ENCODE measurements around the gene ATP1B3. TPM values are rescaled to one million over a fixed set of nuclear protein-coding genes. Genes with fewer than 3 reads are reported as not detected.

The ATP1B3 gene
- total and polyA plus RNA-seq, 9 of the 15 experiments (the other 6 are each of a cell fraction or from before 2014, with no cell fraction given) = 48.3 to 202 (median 123) TPM

GRCh38 chr3:141862279-141862816, 14.1 kb upstream of the ATP1B3 start:
- ATAC-seq (peak; percentile 19; the same call in 2 of the 3 replicates), DNase-seq (ENCODE audit: extremely low read depth in 1 of 4, low spot score in 3 of 4) (no peak), FAIRE-seq (no peak)
- H3K4me2 ChIP-seq (ENCODE audit: insufficient read depth, low read length) = no peak overlapping the region
- H2AFZ ChIP-seq (ENCODE audit: low read depth, low read length) = no peak overlapping the region
- ChIA-PET CTCF (ENCODE audit: low intra/inter-chr PET ratio) (no interaction called here), POLR2A (interaction anchor here (0.9 to 2.5 kb wide), 5 partner anchors 13 to 41 kb away, joined by 3 to 11 read pairs (median 3); no protein-coding TSS in a partner anchor)
- intact Hi-C loops (cut with micrococcal nuclease) = no loop called here
- H3K79me2 ChIP-seq (ENCODE audit: control insufficient read depth, insufficient read depth, low read length) = no peaks in the 10 kb centered on the region
- no peak overlapping the region for H3K4me3 ChIP-seq
- no peak overlapping the region for H3K9ac ChIP-seq (ENCODE audit: insufficient read depth in 1 of 2, low read depth in 2 of 2, low read length in 2 of 2)
- no TSS peak for BruUV-seq (replicated peaks)
- no peaks in the 10 kb centered on the region for H3K9me1 ChIP-seq (ENCODE audit: control insufficient read depth, insufficient read depth, low read length)
- no peaks in the 10 kb centered on the region for H3K27me3 ChIP-seq (ENCODE audit: control insufficient read depth in 2 of 2, insufficient read depth in 2 of 2, low read length in 2 of 2)
- 45% methylated on average over 3 of the region's 3 CpGs for WGBS (ENCODE audit: insufficient coverage, low coverage, missing lambda C conversion rate)
- H3K36me3 ChIP-seq (ENCODE audit: control insufficient read depth, insufficient read depth, low read length) = no peaks in the 10 kb centered on the region
- H3K9me3 ChIP-seq (replicated peaks; ENCODE audit: control insufficient read depth, insufficient read depth, low read depth, low read length) = no peaks in the 10 kb centered on the region
- H4K20me1 ChIP-seq (replicated peaks; ENCODE audit: control insufficient read depth, insufficient read depth, low read length) = no peaks in the 10 kb centered on the region
- H3K27ac ChIP-seq (ENCODE audit: extremely low read depth, low read depth, low read length) = no peak overlapping the region
- peaks cover 0 to 35% of the 10 kb centered on the region in 2 experiments; a peak in 4 of 5 replicates for H3K4me1 ChIP-seq (replicated peaks in 1 of 2; ENCODE audit: control insufficient read depth in 2 of 2, insufficient read depth in 2 of 2, low read length in 2 of 2)
- in situ Hi-C loops (cut with MboI) = no loop called here
- TF ChIP-seq NR2C1 (IDR thresholded peaks at IDR 0.05) (no peak), NR2C1 (tag; IDR thresholded peaks at IDR 0.05) (no peak), CSDE1 (IDR thresholded peaks at IDR 0.05) (no peak), BRF2 (IDR thresholded peaks at IDR 0.05; ENCODE audit: borderline replicate concordance, insufficient read depth, insufficient read length) (no peak), ADNP (tag; IDR thresholded peaks at IDR 0.05) (peak; percentile 91), LEF1 (IDR thresholded peaks at IDR 0.05) (0 out of 2 replicates have a peak, but pooled peaks have one; percentile 24), ZNF57 (CRISPR knock-in tag; IDR thresholded peaks at IDR 0.05) (no peak), ZBED1 (IDR thresholded peaks at IDR 0.05) (no peak), SLC30A9 (CRISPR knock-in tag; IDR thresholded peaks at IDR 0.05) (no peak), TAF1 (IDR thresholded peaks at IDR 0.05; ENCODE audit: control insufficient read depth, extremely low read depth, insufficient read depth, low read length, severe bottlenecking) (no peak)
- TF ChIP-seq, protein P1, sequence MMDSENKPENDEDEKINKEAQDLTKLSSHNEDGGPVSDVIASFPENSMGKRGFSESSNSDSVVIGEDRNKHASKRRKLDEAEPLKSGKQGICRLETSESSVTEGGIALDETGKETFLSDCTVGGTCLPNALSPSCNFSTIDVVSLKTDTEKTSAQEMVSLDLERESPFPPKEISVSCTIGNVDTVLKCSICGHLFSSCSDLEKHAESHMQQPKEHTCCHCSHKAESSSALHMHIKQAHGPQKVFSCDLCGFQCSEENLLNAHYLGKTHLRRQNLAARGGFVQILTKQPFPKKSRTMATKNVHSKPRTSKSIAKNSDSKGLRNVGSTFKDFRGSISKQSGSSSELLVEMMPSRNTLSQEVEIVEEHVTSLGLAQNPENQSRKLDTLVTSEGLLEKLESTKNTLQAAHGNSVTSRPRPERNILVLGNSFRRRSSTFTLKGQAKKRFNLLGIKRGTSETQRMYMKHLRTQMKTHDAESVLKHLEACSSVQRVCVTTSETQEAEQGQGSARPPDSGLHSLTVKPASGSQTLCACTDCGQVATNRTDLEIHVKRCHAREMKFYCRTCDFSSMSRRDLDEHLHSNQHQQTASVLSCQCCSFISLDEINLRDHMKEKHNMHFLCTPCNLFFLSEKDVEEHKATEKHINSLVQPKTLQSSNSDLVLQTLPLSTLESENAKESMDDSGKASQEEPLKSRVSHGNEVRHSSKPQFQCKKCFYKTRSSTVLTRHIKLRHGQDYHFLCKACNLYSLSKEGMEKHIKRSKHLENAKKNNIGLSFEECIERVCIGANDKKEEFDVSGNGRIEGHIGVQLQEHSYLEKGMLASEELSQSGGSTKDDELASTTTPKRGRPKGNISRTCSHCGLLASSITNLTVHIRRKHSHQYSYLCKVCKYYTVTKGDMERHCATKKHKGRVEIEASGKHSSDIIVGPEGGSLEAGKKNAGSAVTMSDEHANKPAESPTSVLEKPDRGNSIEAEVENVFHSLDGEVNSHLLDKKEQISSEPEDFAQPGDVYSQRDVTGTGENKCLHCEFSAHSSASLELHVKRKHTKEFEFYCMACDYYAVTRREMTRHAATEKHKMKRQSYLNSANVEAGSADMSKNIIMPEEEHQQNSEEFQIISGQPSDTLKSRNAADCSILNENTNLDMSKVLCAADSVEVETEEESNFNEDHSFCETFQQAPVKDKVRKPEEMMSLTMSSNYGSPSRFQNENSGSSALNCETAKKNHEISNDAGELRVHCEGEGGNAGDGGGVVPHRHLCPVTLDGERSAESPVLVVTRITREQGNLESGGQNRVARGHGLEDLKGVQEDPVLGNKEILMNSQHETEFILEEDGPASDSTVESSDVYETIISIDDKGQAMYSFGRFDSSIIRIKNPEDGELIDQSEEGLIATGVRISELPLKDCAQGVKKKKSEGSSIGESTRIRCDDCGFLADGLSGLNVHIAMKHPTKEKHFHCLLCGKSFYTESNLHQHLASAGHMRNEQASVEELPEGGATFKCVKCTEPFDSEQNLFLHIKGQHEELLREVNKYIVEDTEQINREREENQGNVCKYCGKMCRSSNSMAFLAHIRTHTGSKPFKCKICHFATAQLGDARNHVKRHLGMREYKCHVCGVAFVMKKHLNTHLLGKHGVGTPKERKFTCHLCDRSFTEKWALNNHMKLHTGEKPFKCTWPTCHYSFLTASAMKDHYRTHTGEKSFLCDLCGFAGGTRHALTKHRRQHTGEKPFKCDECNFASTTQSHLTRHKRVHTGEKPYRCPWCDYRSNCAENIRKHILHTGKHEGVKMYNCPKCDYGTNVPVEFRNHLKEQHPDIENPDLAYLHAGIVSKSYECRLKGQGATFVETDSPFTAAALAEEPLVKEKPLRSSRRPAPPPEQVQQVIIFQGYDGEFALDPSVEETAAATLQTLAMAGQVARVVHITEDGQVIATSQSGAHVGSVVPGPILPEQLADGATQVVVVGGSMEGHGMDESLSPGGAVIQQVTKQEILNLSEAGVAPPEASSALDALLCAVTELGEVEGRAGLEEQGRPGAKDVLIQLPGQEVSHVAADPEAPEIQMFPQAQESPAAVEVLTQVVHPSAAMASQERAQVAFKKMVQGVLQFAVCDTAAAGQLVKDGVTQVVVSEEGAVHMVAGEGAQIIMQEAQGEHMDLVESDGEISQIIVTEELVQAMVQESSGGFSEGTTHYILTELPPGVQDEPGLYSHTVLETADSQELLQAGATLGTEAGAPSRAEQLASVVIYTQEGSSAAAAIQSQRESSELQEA (IDR thresholded peaks at IDR 0.05; ENCODE audit: low read depth) = no peak
- TF ChIP-seq, protein P2, sequence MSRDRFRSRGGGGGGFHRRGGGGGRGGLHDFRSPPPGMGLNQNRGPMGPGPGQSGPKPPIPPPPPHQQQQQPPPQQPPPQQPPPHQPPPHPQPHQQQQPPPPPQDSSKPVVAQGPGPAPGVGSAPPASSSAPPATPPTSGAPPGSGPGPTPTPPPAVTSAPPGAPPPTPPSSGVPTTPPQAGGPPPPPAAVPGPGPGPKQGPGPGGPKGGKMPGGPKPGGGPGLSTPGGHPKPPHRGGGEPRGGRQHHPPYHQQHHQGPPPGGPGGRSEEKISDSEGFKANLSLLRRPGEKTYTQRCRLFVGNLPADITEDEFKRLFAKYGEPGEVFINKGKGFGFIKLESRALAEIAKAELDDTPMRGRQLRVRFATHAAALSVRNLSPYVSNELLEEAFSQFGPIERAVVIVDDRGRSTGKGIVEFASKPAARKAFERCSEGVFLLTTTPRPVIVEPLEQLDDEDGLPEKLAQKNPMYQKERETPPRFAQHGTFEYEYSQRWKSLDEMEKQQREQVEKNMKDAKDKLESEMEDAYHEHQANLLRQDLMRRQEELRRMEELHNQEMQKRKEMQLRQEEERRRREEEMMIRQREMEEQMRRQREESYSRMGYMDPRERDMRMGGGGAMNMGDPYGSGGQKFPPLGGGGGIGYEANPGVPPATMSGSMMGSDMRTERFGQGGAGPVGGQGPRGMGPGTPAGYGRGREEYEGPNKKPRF (IDR thresholded peaks at IDR 0.05; ENCODE audit: low read depth, low read length) = no peak
